K562 (cell line): Measurements from ENCODE around the gene VPS11. TPM values are rescaled to one million over a fixed set of nuclear protein-coding genes. Genes with fewer than 3 reads are reported as not detected.
A peak's percentile ranks its signal among the peaks of the same experiment; 100 is the strongest.

Experiments used
- ATAC-seq: fragments of 200-7000 bp; cut with Tn5 transposase; 3 replicates; pipeline ENCODE4 v1.9.1; 2020; ENCODE audit warnings: moderate library complexity
- BruUV-seq: library from RNA; stranded (reverse); fragments of 400-500 nt; replicated peaks from 2 replicates; lab custom pipeline; 2021; lab: Mats Ljungman, UMichigan
- CTCF ChIA-PET: fragments of 300-600 bp; formaldehyde crosslinking; extraction: SDS; loops from one replicate; lab custom pipeline; 2021; ENCODE audit warnings: low intra/inter-chr PET ratio; lab: Yijun Ruan, JAX
- POLR2A ChIA-PET: fragments of 300-600, 350-650 bp; sonication (Branson Sonifier 250); formaldehyde crosslinking; extraction: SDS; loops from one replicate; lab custom pipeline; 2021; ENCODE audit warnings: antibody characterized with exemption, inconsistent platforms; lab: Yijun Ruan, JAX
- DNase-seq, 4 experiments: peaks; one replicate each; pipeline versions ENCODE4 v3.0.0 to v3.0.0-alpha.2; 2011 to 2018; ENCODE audit warnings: low spot score in 3 of 4, mixed read lengths in 3 of 4; ENCODE audit errors: extremely low read depth in 1 of 4
- FAIRE-seq: peaks from 2 replicates; lab custom pipeline; 2011; peaks lifted over from hg19 to GRCh38; lab: Jason Lieb, UNC
- H2AFZ ChIP-seq: 2 replicates; pipeline ENCODE4 v1.6.0; 2011; ENCODE audit warnings: low read depth, low read length, control low read depth, inconsistent platforms
- H3K27ac ChIP-seq: fragments of 200-600 bp; 3 replicates; pipeline ENCODE4 v1.8.0; 2011; ENCODE audit warnings: low read depth, mild to moderate bottlenecking, control low read depth, inconsistent platforms, low read length, moderate library complexity, mixed read lengths; ENCODE audit errors: extremely low read depth
- H3K27me3 ChIP-seq, 2 experiments: fragments of 300-600 bp in 1 of 2; 2 replicates in 1 of 2; 3 replicates in 1 of 2; pipeline versions ENCODE4 v1.6.0 to v1.8.0; 2011; ENCODE audit warnings: inconsistent platforms in 2 of 2, low read length in 2 of 2, mild to moderate bottlenecking in 1 of 2, mixed read lengths in 1 of 2, moderate library complexity in 1 of 2; ENCODE audit not compliant: control insufficient read depth in 2 of 2, insufficient read depth in 2 of 2
- H3K36me3 ChIP-seq: fragments of 300-600 bp; 3 replicates; pipeline ENCODE4 v1.8.0; 2011; ENCODE audit warnings: mild to moderate bottlenecking, low read length, inconsistent platforms; ENCODE audit not compliant: control insufficient read depth, insufficient read depth
- H3K4me1 ChIP-seq, 2 experiments: fragments of 200-600 bp in 1 of 2; replicated peaks in 1 of 2; 2 replicates in 1 of 2; 3 replicates in 1 of 2; pipeline versions ENCODE4 v1.5.1 to v1.8.0; 2011; ENCODE audit warnings: inconsistent platforms in 2 of 2, low read length in 2 of 2, mild to moderate bottlenecking in 1 of 2, mixed read lengths in 1 of 2, moderate library complexity in 1 of 2; ENCODE audit not compliant: control insufficient read depth in 2 of 2, insufficient read depth in 2 of 2
- H3K4me2 ChIP-seq: 2 replicates; pipeline ENCODE4 v1.6.1; 2011; ENCODE audit warnings: low read length, control low read depth, inconsistent platforms, mixed read lengths; ENCODE audit not compliant: insufficient read depth
- H3K4me3 ChIP-seq: fragments of 200-600 bp; sonication (generic), shearing (Covaris generic); 2 replicates; pipeline ENCODE4 v1.5.1; 2016; ENCODE audit warnings: control low read depth, inconsistent platforms
- H3K79me2 ChIP-seq: fragments of 200-600 bp; 3 replicates; pipeline ENCODE4 v1.8.0; 2011; ENCODE audit warnings: low read length, inconsistent platforms; ENCODE audit not compliant: control insufficient read depth, insufficient read depth
- H3K9ac ChIP-seq, 2 experiments: 2 replicates each; pipeline versions ENCODE4 v1.6.0 to v1.6.1; 2011; ENCODE audit warnings: low read depth in 2 of 2, low read length in 2 of 2, control low read depth in 1 of 2, inconsistent platforms in 1 of 2, mild to moderate bottlenecking in 1 of 2, mixed read lengths in 1 of 2; ENCODE audit not compliant: insufficient read depth in 1 of 2
- H3K9me1 ChIP-seq: one replicate; pipeline ENCODE4 v1.6.0; 2011; ENCODE audit warnings: inconsistent platforms, mild to moderate bottlenecking, low read length, moderate library complexity; ENCODE audit not compliant: control insufficient read depth, insufficient read depth
- H3K9me3 ChIP-seq: replicated peaks from 2 replicates; pipeline ENCODE4 v1.5.1; 2011; ENCODE audit warnings: low read depth, low read length, inconsistent platforms; ENCODE audit not compliant: control insufficient read depth, insufficient read depth
- H4K20me1 ChIP-seq: replicated peaks from 2 replicates; pipeline ENCODE4 v1.6.1; 2011; ENCODE audit warnings: low read length, inconsistent platforms, mixed read lengths; ENCODE audit not compliant: control insufficient read depth, insufficient read depth
- BCOR ChIP-seq: fragments of 450-650 bp; IDR thresholded peaks from 2 replicates; pipeline ENCODE4 v1.6.1; 2016
- CBFA2T3 ChIP-seq: fragments of 450-650 bp; IDR thresholded peaks from 2 replicates; pipeline ENCODE4 v1.6.1; 2017
- CHD4 ChIP-seq: fragments of 200-600 bp; sonication (generic); IDR thresholded peaks from 3 replicates; pipeline ENCODE4 v1.6.1; 2012; ENCODE audit warnings: low read depth, mild to moderate bottlenecking, mixed read lengths, low read length, inconsistent platforms; ENCODE audit not compliant: insufficient read depth, insufficient replicate concordance, poor library complexity, severe bottlenecking
- DDX20 ChIP-seq: fragments of 450-650 bp; IDR thresholded peaks from 2 replicates; pipeline ENCODE4 v1.6.1; 2016; ENCODE audit warnings: missing genetic modification characterization, low read depth, mild to moderate bottlenecking, missing compliant biosample characterization, moderate library complexity
- EHMT2 ChIP-seq: fragments of 450-650 bp; IDR thresholded peaks from 2 replicates; pipeline ENCODE4 v1.6.1; 2018; ENCODE audit warnings: antibody characterized with exemption
- ESRRA ChIP-seq: fragments of 450-650 bp; IDR thresholded peaks from 2 replicates; pipeline ENCODE4 v1.6.1; 2014; ENCODE audit warnings: low read depth, mild to moderate bottlenecking, moderate library complexity, borderline replicate concordance
- FOSL1 ChIP-seq: fragments of 200-800 bp; sonication (Bioruptor generic); conservative IDR thresholded peaks from 2 replicates; pipeline ENCODE4 v1.6.1; 2016; ENCODE audit warnings: missing genetic modification characterization, missing compliant biosample characterization
- HDAC1 ChIP-seq, 2 experiments: fragments of 450-650 bp; IDR thresholded peaks; 2 replicates each; pipeline ENCODE4 v1.6.1; 2016 to 2017; ENCODE audit warnings: inconsistent platforms in 1 of 2, mild to moderate bottlenecking in 1 of 2, moderate library complexity in 1 of 2
- HMBOX1 ChIP-seq: sonication (generic); IDR thresholded peaks from 2 replicates; pipeline ENCODE4 v1.6.1; 2016
- HNRNPL ChIP-seq: fragments of 200-400 bp; formaldehyde crosslinking; IDR thresholded peaks from 2 replicates; pipeline ENCODE4 v1.6.1; 2017; ENCODE audit warnings: low read depth, mild to moderate bottlenecking, low read length
- KLF10 ChIP-seq: fragments of 250-450 bp; sonication (Bioruptor Pico); IDR thresholded peaks from 2 replicates; pipeline ENCODE4 v1.6.1; 2021; ENCODE audit warnings: matching md5 sums
- POLR2H ChIP-seq: IDR thresholded peaks from 2 replicates; pipeline ENCODE4 v1.6.1; 2016; ENCODE audit warnings: missing genetic modification characterization, low read depth, mild to moderate bottlenecking, control low read depth, missing compliant biosample characterization, moderate library complexity
- RBM25 ChIP-seq: fragments of 200-400 bp; formaldehyde crosslinking; IDR thresholded peaks from 2 replicates; pipeline ENCODE4 v1.6.1; 2018; ENCODE audit warnings: low read length, low read depth, moderate library complexity; ENCODE audit not compliant: severe bottlenecking
- SFPQ ChIP-seq: fragments of 200-400 bp; formaldehyde crosslinking; IDR thresholded peaks from 2 replicates; pipeline ENCODE4 v1.6.1; 2017; ENCODE audit warnings: mild to moderate bottlenecking, low read depth, low read length, moderate library complexity
- ZFP91 ChIP-seq: sonication (generic); formaldehyde crosslinking; IDR thresholded peaks from 2 replicates; pipeline ENCODE4 v1.8.0; 2022; ENCODE audit warnings: mild to moderate bottlenecking, missing genetic modification reagents
- ZKSCAN1 ChIP-seq: fragments of 150-350 bp; IDR thresholded peaks from 2 replicates; pipeline ENCODE4 v1.6.1; 2016; ENCODE audit warnings: low read depth, low read length
- ZNF140 ChIP-seq: fragments of 250-450 bp; sonication (Bioruptor Pico); IDR thresholded peaks from 2 replicates; pipeline ENCODE4 v1.8.0; 2021; ENCODE audit warnings: moderate library complexity, mild to moderate bottlenecking, inconsistent platforms
- WGBS: fragments of 100-300 bp; shearing (Covaris generic); methylation state at CpG from one replicate; pipeline ENCODE4 v1.1.6; 2016; ENCODE audit warnings: low coverage, mixed read lengths; ENCODE audit not compliant: insufficient coverage; ENCODE audit errors: missing lambda C conversion rate; 5-methylcytosine and 5-hydroxymethylcytosine counted together
- in situ Hi-C: fragments of 300-500 bp; cut with MboI; formaldehyde crosslinking; loops from 4 replicates; pipeline ENCODE4 v1.15.0; 2018; ENCODE audit warnings: inconsistent platforms, mixed read lengths
- intact Hi-C: fragments of 100-400 bp; cut with micrococcal nuclease; formaldehyde crosslinking; loops from 2 replicates; pipeline ENCODE4 v1.14.2; 2022
- polyA plus RNA-seq, 8 experiments: library from polyadenylated mRNA; depleted of rRNA in 4 of 8; stranded (reverse) in 5 of 8; unstranded in 3 of 8; fragments of >200 nt; fragmentation: Nextera tagmentation in 2 of 8; fragmentation: Illumina TruSeq in 1 of 8; extraction: Ambion mirVana in 2 of 8; extraction: Trizol in 1 of 8; gene quantifications; 2 replicates each; pipeline versions ENCODE4 v1.2.1 to v1.2.3, GENCODE V29; 2011 to 2014; ENCODE audit warnings: inconsistent platforms in 1 of 8, missing spikeins in 1 of 8
- total RNA-seq, 7 experiments: library from RNA; depleted of rRNA in 6 of 7; stranded (reverse); fragments of >200 nt in 6 of 7; fragmentation: Illumina TruSeq in 2 of 7; extraction: Trizol in 2 of 7; gene quantifications; 2 replicates each; pipeline versions ENCODE4 v1.2.1 to v1.2.3, GENCODE V29; 2011 to 2021; ENCODE audit warnings: low replicate concordance in 1 of 7

VPS11 gene
- total and polyA plus RNA-seq, 9 of the 15 experiments (the other 6 are each of a cell fraction or from before 2014, with no cell fraction given) = 14.1 to 35.5 (median 27.5) TPM

- TF ChIP-seq POLR2H (tag) (no peak), HMBOX1 (no peak), DDX20 (tag) (no peak)
These were observed 49.0 kb downstream of the VPS11 start (continued) for GRCh38 chr11:119116601-119117000.

GRCh38 chr11:119117004-119117706, 49.5 kb downstream of the VPS11 start:
- intact Hi-C loops = no loop called here
- Histone ChIP-seq H3K27me3 (no peaks in the 10 kb centered on the region), H3K4me2 (no peak overlapping the region), H4K20me1 (0 out of 2 replicates have a peak, but pooled peaks cover 3% of the 10 kb centered on the region), H3K79me2 (peaks cover 12% of the 10 kb centered on the region), H3K4me3 (no peak overlapping the region), H3K4me1 (peaks cover 16 to 17% of the 10 kb centered on the region in 2 experiments), H3K36me3 (peaks cover 63% of the 10 kb centered on the region), H3K27ac (no peak overlapping the region), H3K9ac (no peak overlapping the region; a peak in 1 of 4 replicates), H2AFZ (no peak overlapping the region), H3K9me3 (no peaks in the 10 kb centered on the region), H3K9me1 (no peaks in the 10 kb centered on the region)
- in situ Hi-C loops = no loop called here
- FAIRE-seq = no peak
- ChIA-PET POLR2A (interaction anchor here (0.9 to 1.8 kb wide), 2 partner anchors 10 to 22 kb away, joined by 3 to 6 read pairs; partner anchors contain the start of gene C2CD2L), CTCF (no interaction called here)
- no peak for ATAC-seq
- DNase-seq = no peak
- BruUV-seq = no TSS peak
- WGBS = 91% methylated on average over 3 of the region's 3 CpGs
- TF ChIP-seq BCOR = peak; percentile 95
- no peak for TF ChIP-seq ZFP91 (CRISPR knock-in tag)
- no peak for TF ChIP-seq HNRNPL
- no peak for TF ChIP-seq EHMT2
- no peak for TF ChIP-seq CBFA2T3
- 0 out of 4 replicates have a peak, but pooled peaks of 1 of the 2 experiments have one; percentile 32 for TF ChIP-seq HDAC1 (IDR thresholded peaks at IDR 0.05)
- TF ChIP-seq RBM25 = peak; percentile 97
- TF ChIP-seq ZKSCAN1 = no peak
- TF ChIP-seq ESRRA = peak; percentile 98
- no peak for TF ChIP-seq KLF10 (CRISPR knock-in tag)
- no peak for TF ChIP-seq SFPQ
- TF ChIP-seq FOSL1 = no peak
- TF ChIP-seq ZNF140 (CRISPR knock-in tag) = no peak
- peak; percentile 54 for TF ChIP-seq CHD4
